ENCODE results near the gene TBX19. TPM values are rescaled to one million over a fixed set of nuclear protein-coding genes. Genes with fewer than 3 reads are reported as not detected.

Gene TBX19
- total RNA-seq, 1 experiment from 2014 or later: 3.0 TPM

- no peak overlapping the region for H3K9ac ChIP-seq (ENCODE audit: low read length)
- RAD21 ChIA-PET (ENCODE audit: low non-redundant PET in 1 of 2, low total read pairs in 2 of 2, uncharacterized antibody in 2 of 2, unreplicated experiment in 2 of 2): no interaction called here
- no peak for DNase-seq (ENCODE audit: low read depth, low spot score)
- BruUV-seq (replicated peaks): no TSS peak
- H3K9me3 ChIP-seq (ENCODE audit: control insufficient read depth in 1 of 2, insufficient read depth in 1 of 2, low read depth in 1 of 2, low read length in 2 of 2): no peaks in the 10 kb centered on the region
- TF ChIP-seq EGR1 (IDR thresholded peaks at IDR 0.05; ENCODE audit: low read depth) (no peak), YY1 (IDR thresholded peaks at IDR 0.05; ENCODE audit: extremely low read depth, insufficient replicate concordance, low read depth, low read length) (no peak), SRF (IDR thresholded peaks at IDR 0.05; ENCODE audit: low read depth) (no peak), EZH2 (IDR thresholded peaks at IDR 0.05) (no peak), MAX (IDR thresholded peaks at IDR 0.05) (no peak), ZFX (IDR thresholded peaks at IDR 0.05) (no peak), SIN3A (IDR thresholded peaks at IDR 0.05; ENCODE audit: low read depth) (no peak), ATF3 (IDR thresholded peaks at IDR 0.05) (no peak), ELF1 (IDR thresholded peaks at IDR 0.05; ENCODE audit: borderline replicate concordance, low read depth) (no peak), FOSL1 (IDR thresholded peaks at IDR 0.05; ENCODE audit: low read depth) (no peak)
- H2AFZ ChIP-seq (ENCODE audit: low read depth, low read length, poor library complexity, severe bottlenecking): no peak overlapping the region
- POLR2A ChIA-PET: no interaction called here
- no peaks in the 10 kb centered on the region for H3K27me3 ChIP-seq (ENCODE audit: insufficient read depth, low read length)
- H3K27ac ChIP-seq (ENCODE audit: low read depth, low read length): no peak overlapping the region
- H3K4me2 ChIP-seq (ENCODE audit: low read length): no peak overlapping the region
- ATAC-seq: no peak
- no peaks in the 10 kb centered on the region for H4K20me1 ChIP-seq (ENCODE audit: insufficient read depth)
- no peaks in the 10 kb centered on the region for H3K9me2 ChIP-seq (ENCODE audit: insufficient read depth)
- H3K79me2 ChIP-seq (ENCODE audit: insufficient read depth, low read length): no peaks in the 10 kb centered on the region
- no peaks in the 10 kb centered on the region for H3K4me1 ChIP-seq (ENCODE audit: control insufficient read depth in 1 of 2, insufficient read depth in 2 of 2, low read length in 2 of 2)
- intact Hi-C loops (cut with micrococcal nuclease): no loop called here
- H3K36me3 ChIP-seq (ENCODE audit: control insufficient read depth in 1 of 2, insufficient read depth in 2 of 2, low read length in 2 of 2): no peaks in the 10 kb centered on the region
- CTCF ChIA-PET: interaction anchor here (1.0 kb wide), 1 partner anchor 14 kb away, joined by 4 read pairs; no protein-coding TSS in a partner anchor
- no peak overlapping the region for H3K4me3 ChIP-seq (replicated peaks in 1 of 2; ENCODE audit: low read depth in 1 of 2, low read length in 2 of 2)
These were observed 48.2 kb downstream of the TBX19 start for GRCh38 chr1:168328731-168329364.

- Histone ChIP-seq H3K9ac (ENCODE audit: low read length) (no peak overlapping the region), H3K4me3 (replicated peaks in 1 of 2; ENCODE audit: low read depth in 1 of 2, low read length in 2 of 2) (no peak overlapping the region), H3K79me2 (ENCODE audit: insufficient read depth, low read length) (no peaks in the 10 kb centered on the region), H3K9me2 (ENCODE audit: insufficient read depth) (no peaks in the 10 kb centered on the region), H3K4me1 (ENCODE audit: control insufficient read depth in 1 of 2, insufficient read depth in 2 of 2, low read length in 2 of 2) (no peaks in the 10 kb centered on the region), H4K20me1 (ENCODE audit: insufficient read depth) (no peaks in the 10 kb centered on the region), H3K36me3 (ENCODE audit: control insufficient read depth in 1 of 2, insufficient read depth in 2 of 2, low read length in 2 of 2) (no peaks in the 10 kb centered on the region), H3K27ac (ENCODE audit: low read depth, low read length) (no peak overlapping the region), H2AFZ (ENCODE audit: low read depth, low read length, poor library complexity, severe bottlenecking) (no peak overlapping the region), H3K27me3 (ENCODE audit: insufficient read depth, low read length) (no peaks in the 10 kb centered on the region), H3K9me3 (ENCODE audit: control insufficient read depth in 1 of 2, insufficient read depth in 1 of 2, low read depth in 1 of 2, low read length in 2 of 2) (no peaks in the 10 kb centered on the region), H3K4me2 (ENCODE audit: low read length) (no peak overlapping the region)
- ChIA-PET RAD21 (ENCODE audit: low non-redundant PET in 1 of 2, low total read pairs in 2 of 2, uncharacterized antibody in 2 of 2, unreplicated experiment in 2 of 2) (no interaction called here), POLR2A (no interaction called here), CTCF (interaction anchor here (1.2 kb wide), 1 partner anchor 12 kb away, joined by 4 read pairs; no protein-coding TSS in a partner anchor)
- ATAC-seq: no peak
- no TSS peak for BruUV-seq (replicated peaks)
- intact Hi-C loops (cut with micrococcal nuclease): no loop called here
- no peak for DNase-seq (ENCODE audit: low read depth, low spot score)
- no peak for TF ChIP-seq JUND (IDR thresholded peaks at IDR 0.05)
- TF ChIP-seq ATF3 (IDR thresholded peaks at IDR 0.05): no peak
- TF ChIP-seq ZBTB33 (IDR thresholded peaks at IDR 0.05; ENCODE audit: extremely low read depth, insufficient replicate concordance, low read length): no peak
- no peak for TF ChIP-seq ZFX (IDR thresholded peaks at IDR 0.05)
- no peak for TF ChIP-seq ELF1 (IDR thresholded peaks at IDR 0.05; ENCODE audit: borderline replicate concordance, low read depth)
- no peak for TF ChIP-seq POLR2AphosphoS5 (IDR thresholded peaks at IDR 0.05; ENCODE audit: low read depth, low read length)
- TF ChIP-seq ZNF274 (IDR thresholded peaks at IDR 0.05; ENCODE audit: low read depth, low read length): no peak
- no peak for TF ChIP-seq RAD21 (IDR thresholded peaks at IDR 0.05; ENCODE audit: low read depth)
- TF ChIP-seq SP1 (IDR thresholded peaks at IDR 0.05; ENCODE audit: low read depth): no peak
These were observed 49.6 kb downstream of the TBX19 start for GRCh38 chr1:168330285-168330684.

Measured in HCT116 (cell line).